Liver (tissue), 9 donors: ENCODE data around the gene ATP13A1. TPM values are rescaled to one million over a fixed set of nuclear protein-coding genes. Genes with fewer than 3 reads are reported as not detected.

ENCODE experiments used
- DNase-seq: peaks from one replicate; pipeline ENCODE4 v3.0.0-alpha.2; 2017; ENCODE audit warnings: low spot score
- H3K27ac ChIP-seq, 2 donors: one replicate each; pipeline ENCODE4 v1.7.0; 2013; ENCODE audit warnings: inconsistent platforms in 2 of 2, low read length in 2 of 2, control low read depth in 1 of 2, low read depth in 1 of 2, mild to moderate bottlenecking in 1 of 2
- H3K27me3 ChIP-seq, 4 donors: one replicate each; pipeline versions ENCODE4 v1.6.1 to v1.7.0; 2013; ENCODE audit warnings: low read length in 3 of 4, inconsistent platforms in 1 of 4, mild to moderate bottlenecking in 1 of 4, moderate library complexity in 1 of 4; ENCODE audit not compliant: control insufficient read depth in 4 of 4, insufficient read depth in 4 of 4
- H3K36me3 ChIP-seq, 4 donors: one replicate each; pipeline versions ENCODE4 v1.6.1 to v1.7.0; 2013; ENCODE audit warnings: low read length in 3 of 4, mild to moderate bottlenecking in 3 of 4, low read depth in 1 of 4, moderate library complexity in 1 of 4; ENCODE audit not compliant: control insufficient read depth in 4 of 4, insufficient read depth in 3 of 4
- H3K4me1 ChIP-seq, 4 donors: one replicate each; pipeline versions ENCODE4 v1.6.1 to v1.7.0; 2013; ENCODE audit warnings: low read length in 3 of 4, mild to moderate bottlenecking in 3 of 4, moderate library complexity in 1 of 4; ENCODE audit not compliant: control insufficient read depth in 4 of 4, insufficient read depth in 4 of 4
- H3K4me3 ChIP-seq, 3 donors: one replicate each; pipeline versions ENCODE4 v1.6.1 to v1.7.0; 2013; ENCODE audit warnings: low read length in 3 of 3, control low read depth in 1 of 3, low read depth in 1 of 3, mild to moderate bottlenecking in 1 of 3
- H3K9ac ChIP-seq, 2 donors: one replicate each; pipeline ENCODE4 v1.7.0; 2013; ENCODE audit warnings: low read length in 2 of 2, mild to moderate bottlenecking in 2 of 2, moderate library complexity in 2 of 2, control low read depth in 1 of 2, low read depth in 1 of 2
- H3K9me3 ChIP-seq, 4 donors: one replicate each; pipeline versions ENCODE4 v1.6.1 to v1.7.0; 2013; ENCODE audit warnings: low read length in 3 of 4; ENCODE audit not compliant: control insufficient read depth in 4 of 4
- EGR1 ChIP-seq, 2 donors: IDR thresholded peaks; 2 replicates each; pipeline ENCODE4 v1.6.1; 2016 to 2018; ENCODE audit warnings: antibody characterized with exemption in 2 of 2, low read depth in 2 of 2
- FOXA1 ChIP-seq: IDR thresholded peaks from 2 replicates; pipeline ENCODE4 v1.6.1; 2016; ENCODE audit warnings: antibody characterized with exemption
- FOXA2 ChIP-seq: IDR thresholded peaks from 2 replicates; pipeline ENCODE4 v1.6.1; 2016; ENCODE audit warnings: antibody characterized with exemption
- GABPA ChIP-seq, 2 donors: IDR thresholded peaks in 1 of 2; conservative IDR thresholded peaks in 1 of 2; 2 replicates each; pipeline ENCODE4 v1.6.1; 2016; ENCODE audit warnings: antibody characterized with exemption in 2 of 2, mild to moderate bottlenecking in 1 of 2, moderate library complexity in 1 of 2
- HNF4A ChIP-seq, 2 donors: conservative IDR thresholded peaks; 2 replicates each; pipeline ENCODE4 v1.6.1; 2016; ENCODE audit warnings: antibody characterized with exemption in 2 of 2, mild to moderate bottlenecking in 2 of 2
- JUND ChIP-seq, 2 donors: IDR thresholded peaks; 2 replicates each; pipeline ENCODE4 v1.6.1; 2016; ENCODE audit warnings: antibody characterized with exemption in 2 of 2
- NR2F2 ChIP-seq: IDR thresholded peaks from 2 replicates; pipeline ENCODE4 v1.6.1; 2016; ENCODE audit warnings: antibody characterized with exemption
- RXRA ChIP-seq, 2 donors: IDR thresholded peaks; 2 replicates each; pipeline ENCODE4 v1.6.1; 2017 to 2018; ENCODE audit warnings: antibody characterized with exemption in 2 of 2, mild to moderate bottlenecking in 1 of 2
- SP1 ChIP-seq: IDR thresholded peaks from 2 replicates; pipeline ENCODE4 v1.6.1; 2018; ENCODE audit warnings: antibody characterized with exemption, mild to moderate bottlenecking
- TAF1 ChIP-seq: conservative IDR thresholded peaks from 2 replicates; pipeline ENCODE4 v1.6.1; 2016; ENCODE audit warnings: antibody characterized with exemption, mild to moderate bottlenecking
- YY1 ChIP-seq: IDR thresholded peaks from 2 replicates; pipeline ENCODE4 v1.6.1; 2016; ENCODE audit warnings: antibody characterized with exemption, mild to moderate bottlenecking
- WGBS: extraction: QIAGEN DNeasy Blood & Tissue Kit; methylation state at CpG from one replicate; pipeline ENCODE4 v1.1.7; 2013; 5-methylcytosine and 5-hydroxymethylcytosine counted together
- polyA plus RNA-seq, 2 donors: library from polyadenylated mRNA; stranded (reverse) in 1 of 2; unstranded in 1 of 2; fragments of 200-250 nt in 1 of 2; fragments of >200 nt in 1 of 2; fragmentation: Nextera tagmentation in 1 of 2; extraction: Ambion mirVana in 1 of 2; gene quantifications; one replicate each; pipeline versions ENCODE4 v1.2.1 to v1.2.3, GENCODE V29; 2013 to 2015
- total RNA-seq, 2 donors: library from RNA; depleted of rRNA; stranded (reverse); fragments of >200 nt; gene quantifications; one replicate each; pipeline ENCODE4 v1.2.3, GENCODE V29; 2014
- TF ChIP-seq, protein P1 (sequence below): IDR thresholded peaks from 2 replicates; pipeline ENCODE4 v1.6.1; 2016; ENCODE audit warnings: antibody characterized with exemption, mild to moderate bottlenecking
- TF ChIP-seq, protein P2 (sequence below): IDR thresholded peaks from 2 replicates; pipeline ENCODE4 v1.6.1; 2016; ENCODE audit warnings: antibody characterized with exemption
- TF ChIP-seq, protein P3 (sequence below): fragments of 150-350 bp; IDR thresholded peaks from 2 replicates; pipeline ENCODE4 v1.5.1; 2017; ENCODE audit warnings: improper control_type of control experiment, low read depth, low read length; ENCODE audit not compliant: missing input control
- donor health status: healthy.
- donor health status: healthy.
- donor health status: healthy.
- donor health status: healthy.
- donor health status: healthy.

The ATP13A1 gene
- total and polyA plus RNA-seq, 4 donors: 15.1 to 36.5 (median 20.5) TPM

DNA sequence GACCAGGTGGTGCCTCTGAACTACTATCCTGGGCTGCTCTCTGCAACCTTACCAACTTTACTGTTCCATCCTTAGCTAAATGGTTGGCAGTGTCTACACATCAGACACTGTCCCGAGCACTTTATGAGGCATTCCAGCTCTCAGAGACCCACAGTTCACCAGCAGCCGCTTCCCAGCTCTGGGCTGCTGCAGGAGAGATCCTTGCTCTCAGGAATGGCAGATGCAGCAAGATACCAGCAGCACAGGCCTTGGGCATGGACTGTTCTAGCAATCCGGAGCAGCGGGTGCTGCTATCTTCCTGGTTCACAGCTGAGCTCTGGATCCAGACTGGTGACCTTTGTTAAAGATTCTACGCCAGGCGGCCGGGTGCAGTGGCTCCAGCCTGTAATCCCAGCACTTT, 32.1 kb downstream of the ATP13A1 start:
- WGBS: 94% methylated on average over 7 of the region's 7 CpGs
- H3K9me3 ChIP-seq: no peaks in the 10 kb centered on the region
- DNase-seq: no peak
- TF ChIP-seq FOXA2 (no peak), RXRA (IDR thresholded peaks at IDR 0.05) (no peak), TAF1 (no peak), HNF4A (conservative IDR thresholded peaks at IDR 0.05) (no peak), SP1 (no peak), NR2F2 (no peak), YY1 (no peak), EGR1 (IDR thresholded peaks at IDR 0.05; ENCODE audit: low read depth in 2 of 2) (no peak), GABPA (IDR thresholded peaks at IDR 0.05 in 1 of 2, conservative IDR thresholded peaks at IDR 0.05 in 1 of 2) (no peak), JUND (IDR thresholded peaks at IDR 0.05) (no peak), FOXA1 (no peak)
- TF ChIP-seq, protein P1, sequence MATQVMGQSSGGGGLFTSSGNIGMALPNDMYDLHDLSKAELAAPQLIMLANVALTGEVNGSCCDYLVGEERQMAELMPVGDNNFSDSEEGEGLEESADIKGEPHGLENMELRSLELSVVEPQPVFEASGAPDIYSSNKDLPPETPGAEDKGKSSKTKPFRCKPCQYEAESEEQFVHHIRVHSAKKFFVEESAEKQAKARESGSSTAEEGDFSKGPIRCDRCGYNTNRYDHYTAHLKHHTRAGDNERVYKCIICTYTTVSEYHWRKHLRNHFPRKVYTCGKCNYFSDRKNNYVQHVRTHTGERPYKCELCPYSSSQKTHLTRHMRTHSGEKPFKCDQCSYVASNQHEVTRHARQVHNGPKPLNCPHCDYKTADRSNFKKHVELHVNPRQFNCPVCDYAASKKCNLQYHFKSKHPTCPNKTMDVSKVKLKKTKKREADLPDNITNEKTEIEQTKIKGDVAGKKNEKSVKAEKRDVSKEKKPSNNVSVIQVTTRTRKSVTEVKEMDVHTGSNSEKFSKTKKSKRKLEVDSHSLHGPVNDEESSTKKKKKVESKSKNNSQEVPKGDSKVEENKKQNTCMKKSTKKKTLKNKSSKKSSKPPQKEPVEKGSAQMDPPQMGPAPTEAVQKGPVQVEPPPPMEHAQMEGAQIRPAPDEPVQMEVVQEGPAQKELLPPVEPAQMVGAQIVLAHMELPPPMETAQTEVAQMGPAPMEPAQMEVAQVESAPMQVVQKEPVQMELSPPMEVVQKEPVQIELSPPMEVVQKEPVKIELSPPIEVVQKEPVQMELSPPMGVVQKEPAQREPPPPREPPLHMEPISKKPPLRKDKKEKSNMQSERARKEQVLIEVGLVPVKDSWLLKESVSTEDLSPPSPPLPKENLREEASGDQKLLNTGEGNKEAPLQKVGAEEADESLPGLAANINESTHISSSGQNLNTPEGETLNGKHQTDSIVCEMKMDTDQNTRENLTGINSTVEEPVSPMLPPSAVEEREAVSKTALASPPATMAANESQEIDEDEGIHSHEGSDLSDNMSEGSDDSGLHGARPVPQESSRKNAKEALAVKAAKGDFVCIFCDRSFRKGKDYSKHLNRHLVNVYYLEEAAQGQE: no peak
- TF ChIP-seq, protein P2, sequence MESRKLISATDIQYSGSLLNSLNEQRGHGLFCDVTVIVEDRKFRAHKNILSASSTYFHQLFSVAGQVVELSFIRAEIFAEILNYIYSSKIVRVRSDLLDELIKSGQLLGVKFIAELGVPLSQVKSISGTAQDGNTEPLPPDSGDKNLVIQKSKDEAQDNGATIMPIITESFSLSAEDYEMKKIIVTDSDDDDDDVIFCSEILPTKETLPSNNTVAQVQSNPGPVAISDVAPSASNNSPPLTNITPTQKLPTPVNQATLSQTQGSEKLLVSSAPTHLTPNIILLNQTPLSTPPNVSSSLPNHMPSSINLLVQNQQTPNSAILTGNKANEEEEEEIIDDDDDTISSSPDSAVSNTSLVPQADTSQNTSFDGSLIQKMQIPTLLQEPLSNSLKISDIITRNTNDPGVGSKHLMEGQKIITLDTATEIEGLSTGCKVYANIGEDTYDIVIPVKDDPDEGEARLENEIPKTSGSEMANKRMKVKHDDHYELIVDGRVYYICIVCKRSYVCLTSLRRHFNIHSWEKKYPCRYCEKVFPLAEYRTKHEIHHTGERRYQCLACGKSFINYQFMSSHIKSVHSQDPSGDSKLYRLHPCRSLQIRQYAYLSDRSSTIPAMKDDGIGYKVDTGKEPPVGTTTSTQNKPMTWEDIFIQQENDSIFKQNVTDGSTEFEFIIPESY: no peak
- TF ChIP-seq, protein P3, sequence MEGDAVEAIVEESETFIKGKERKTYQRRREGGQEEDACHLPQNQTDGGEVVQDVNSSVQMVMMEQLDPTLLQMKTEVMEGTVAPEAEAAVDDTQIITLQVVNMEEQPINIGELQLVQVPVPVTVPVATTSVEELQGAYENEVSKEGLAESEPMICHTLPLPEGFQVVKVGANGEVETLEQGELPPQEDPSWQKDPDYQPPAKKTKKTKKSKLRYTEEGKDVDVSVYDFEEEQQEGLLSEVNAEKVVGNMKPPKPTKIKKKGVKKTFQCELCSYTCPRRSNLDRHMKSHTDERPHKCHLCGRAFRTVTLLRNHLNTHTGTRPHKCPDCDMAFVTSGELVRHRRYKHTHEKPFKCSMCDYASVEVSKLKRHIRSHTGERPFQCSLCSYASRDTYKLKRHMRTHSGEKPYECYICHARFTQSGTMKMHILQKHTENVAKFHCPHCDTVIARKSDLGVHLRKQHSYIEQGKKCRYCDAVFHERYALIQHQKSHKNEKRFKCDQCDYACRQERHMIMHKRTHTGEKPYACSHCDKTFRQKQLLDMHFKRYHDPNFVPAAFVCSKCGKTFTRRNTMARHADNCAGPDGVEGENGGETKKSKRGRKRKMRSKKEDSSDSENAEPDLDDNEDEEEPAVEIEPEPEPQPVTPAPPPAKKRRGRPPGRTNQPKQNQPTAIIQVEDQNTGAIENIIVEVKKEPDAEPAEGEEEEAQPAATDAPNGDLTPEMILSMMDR: no peak
- H3K9ac ChIP-seq: no peak overlapping the region
- H3K4me1 ChIP-seq: peaks cover 0 to 8% (median 3%) of the 10 kb centered on the region in 4 donors
- peaks cover 0 to 2% (median 0%) of the 10 kb centered on the region in 4 donors for H3K27me3 ChIP-seq
- H3K4me3 ChIP-seq: no peak overlapping the region
- peaks cover 0 to 12% (median 5%) of the 10 kb centered on the region in 4 donors for H3K36me3 ChIP-seq
- no peak overlapping the region for H3K27ac ChIP-seq

DNA sequence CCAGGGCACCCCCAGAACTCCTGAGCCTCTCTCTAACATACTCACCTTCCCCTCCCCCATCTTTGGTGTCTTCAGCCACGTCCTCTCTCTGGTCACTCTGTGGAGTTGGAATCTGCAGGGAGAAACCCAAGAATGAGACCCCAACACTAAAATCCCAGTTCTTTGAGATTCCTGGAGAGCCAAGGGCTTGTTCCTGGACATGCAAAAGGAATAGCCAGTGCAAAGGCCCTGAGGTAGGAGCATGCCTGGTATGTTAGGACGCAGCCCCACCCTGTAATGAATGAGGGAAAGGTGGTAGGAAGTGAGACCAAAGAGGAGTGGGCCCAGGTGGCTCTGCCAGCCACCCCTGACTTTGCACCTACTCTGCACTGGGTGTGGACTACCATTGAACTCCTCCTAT, 33.0 kb downstream of the ATP13A1 start:
- no peak for TF ChIP-seq FOXA2
- no peak for TF ChIP-seq YY1
- TF ChIP-seq, protein P1: no peak
- WGBS: 97% methylated on average over 2 of the region's 2 CpGs
- Histone ChIP-seq H3K4me3 (no peak overlapping the region), H3K4me1 (peaks cover 0 to 8% (median 3%) of the 10 kb centered on the region in 4 donors), H3K27me3 (peaks cover 0 to 2% (median 0%) of the 10 kb centered on the region in 4 donors), H3K36me3 (peaks cover 0 to 11% (median 5%) of the 10 kb centered on the region in 4 donors), H3K9me3 (no peaks in the 10 kb centered on the region), H3K9ac (no peak overlapping the region), H3K27ac (no peak overlapping the region)
- DNase-seq: no peak
